HepG2 (cell line): ENCODE results near the gene PRSS33. TPM values are rescaled to one million over a fixed set of nuclear protein-coding genes. Genes with fewer than 3 reads are reported as not detected.

ENCODE experiments used
- CBX2 ChIP-seq, 2 experiments: fragments of 200-600 bp in 1 of 2; sonication (generic); formaldehyde crosslinking in 1 of 2; IDR thresholded peaks; 2 replicates each; pipeline versions ENCODE4 v1.7.0 to v1.8.1; 2018 to 2022; ENCODE audit warnings: low read depth in 2 of 2, low read length in 1 of 2, mild to moderate bottlenecking in 1 of 2, missing genetic modification reagents in 1 of 2
- FOXK1 ChIP-seq: sonication (generic); formaldehyde crosslinking; IDR thresholded peaks from 2 replicates; pipeline ENCODE4 v1.4.0; 2020; ENCODE audit warnings: low read depth, missing genetic modification reagents, borderline replicate concordance
- GLI4 ChIP-seq: sonication (generic); formaldehyde crosslinking; IDR thresholded peaks from 2 replicates; pipeline ENCODE4 v1.5.1; 2020; ENCODE audit warnings: missing genetic modification reagents, mild to moderate bottlenecking, moderate library complexity, borderline replicate concordance
- KIAA2018 ChIP-seq: sonication (generic); formaldehyde crosslinking; IDR thresholded peaks from 2 replicates; pipeline ENCODE4 v1.5.0; 2020; ENCODE audit warnings: mild to moderate bottlenecking, missing genetic modification reagents, borderline replicate concordance
- MAFK ChIP-seq, 2 experiments: IDR thresholded peaks in 1 of 2; conservative IDR thresholded peaks in 1 of 2; 2 replicates each; pipeline ENCODE4 v1.6.1; 2011; ENCODE audit warnings: improper control_type of control experiment in 2 of 2, low read length in 2 of 2
- MTA1 ChIP-seq: sonication (generic); formaldehyde crosslinking; IDR thresholded peaks from 2 replicates; pipeline ENCODE4 v1.4.0; 2020; ENCODE audit warnings: missing genetic modification reagents, mild to moderate bottlenecking, borderline replicate concordance
- PHF21A ChIP-seq: sonication (generic); formaldehyde crosslinking; IDR thresholded peaks from 2 replicates; pipeline ENCODE4 v1.5.0; 2020; ENCODE audit warnings: mild to moderate bottlenecking, missing genetic modification reagents
- PRPF4 ChIP-seq: fragments of 200-400 bp; formaldehyde crosslinking; IDR thresholded peaks from 2 replicates; pipeline ENCODE4 v1.6.1; 2016; ENCODE audit warnings: low read length, low read depth; ENCODE audit not compliant: poor library complexity, severe bottlenecking
- RNF219 ChIP-seq: sonication (generic); formaldehyde crosslinking; IDR thresholded peaks from 2 replicates; pipeline ENCODE4 v1.5.0; 2020; ENCODE audit warnings: mild to moderate bottlenecking, missing genetic modification reagents
- SMAD3 ChIP-seq: sonication (generic); formaldehyde crosslinking; IDR thresholded peaks from 2 replicates; pipeline ENCODE4 v1.4.0; 2020; ENCODE audit warnings: missing genetic modification reagents
- TBP ChIP-seq: sonication (generic); formaldehyde crosslinking; IDR thresholded peaks from 2 replicates; pipeline ENCODE4 v1.5.0; 2020; ENCODE audit warnings: missing genetic modification reagents
- TMF1 ChIP-seq: sonication (generic); formaldehyde crosslinking; IDR thresholded peaks from 2 replicates; pipeline ENCODE4 v1.8.1; 2022; ENCODE audit warnings: low read depth, missing genetic modification reagents
- ZNF616 ChIP-seq: sonication (generic); formaldehyde crosslinking; IDR thresholded peaks from 2 replicates; pipeline ENCODE4 v1.5.0; 2020; ENCODE audit warnings: low read depth, mild to moderate bottlenecking, missing genetic modification reagents
- ZNF761 ChIP-seq: sonication (generic); formaldehyde crosslinking; conservative IDR thresholded peaks from 2 replicates; pipeline ENCODE4 v1.4.0; 2020; ENCODE audit warnings: mild to moderate bottlenecking, missing genetic modification reagents
- polyA plus RNA-seq, 8 experiments: library from polyadenylated mRNA; depleted of rRNA in 3 of 8; stranded (reverse) in 7 of 8; unstranded in 1 of 8; fragments of >200 nt; fragmentation: Illumina TruSeq in 4 of 8; extraction: Trizol in 4 of 8; gene quantifications; 2 replicates each; pipeline versions ENCODE4 v1.2.1 to v1.2.3, GENCODE V29; 2011 to 2016; ENCODE audit warnings: low read depth in 4 of 8, missing spikeins in 1 of 8, mixed read lengths in 1 of 8; ENCODE audit not compliant: insufficient read depth in 1 of 8
- total RNA-seq, 5 experiments: library from RNA; depleted of rRNA; stranded (reverse); fragments of >200 nt; fragmentation: Illumina TruSeq; extraction: Trizol; gene quantifications; 2 replicates each; pipeline ENCODE4 v1.2.3, GENCODE V29; 2016; ENCODE audit warnings: low read depth in 1 of 5

Gene PRSS33
- total and polyA plus RNA-seq, 2 of the 13 experiments (the other 11 are each of a cell fraction or from before 2014, with no cell fraction given) = not detected

GRCh38 chr16:2776500-2777139 lies 10.7 kb downstream of the PRSS33 start (continued):
- TF ChIP-seq KIAA2018 (CRISPR knock-in tag) (no peak), MTA1 (0 out of 2 replicates have a peak, but pooled peaks have one; percentile 3), RNF219 (no peak), CBX2 (IDR thresholded peaks at IDR 0.05; ENCODE audit: low read depth, low read length) (no peak), CBX2 (CRISPR knock-in tag; IDR thresholded peaks at IDR 0.05; ENCODE audit: low read depth) (no peak), PRPF4 (no peak), PHF21A (CRISPR knock-in tag) (no peak), TBP (no peak), GLI4 (CRISPR knock-in tag) (no peak), MAFK (conservative IDR thresholded peaks at IDR 0.05 in 1 of 2, IDR thresholded peaks at IDR 0.05 in 1 of 2; ENCODE audit: low read length in 2 of 2) (no peak), FOXK1 (no peak), ZNF761 (CRISPR knock-in tag) (no peak), SMAD3 (CRISPR knock-in tag) (no peak), TMF1 (CRISPR knock-in tag) (no peak), ZNF616 (no peak)
